ENCODE results near the gene KDM4C.

Gene KDM4C

GRCh38 chr9:7146582-7146981, 388.8 kb downstream of the KDM4C start:
- Histone ChIP-seq H3K27ac (no peak overlapping the region), H3K27me3 (ENCODE audit: control insufficient read depth, insufficient read depth, low read length) (no peaks in the 10 kb centered on the region), H3K4me3 (ENCODE audit: low read depth, low read length) (no peak overlapping the region), H3K9ac (no peak overlapping the region), H3K4me1 (peaks cover 5% of the 10 kb centered on the region), H3K36me3 (ENCODE audit: control insufficient read depth, insufficient read depth, low read length) (no peaks in the 10 kb centered on the region), H2AFZ (no peak overlapping the region), H3K79me2 (no peaks in the 10 kb centered on the region), H3K4me2 (ENCODE audit: low read length) (no peak overlapping the region), H3K9me3 (ENCODE audit: control insufficient read depth, low read length) (no peaks in the 10 kb centered on the region)
- TF ChIP-seq CTCF (IDR thresholded peaks at IDR 0.05): no peak

GRCh38 chr9:7147121-7148090, 389.6 kb downstream of the KDM4C start:
- Histone ChIP-seq H3K4me3 (ENCODE audit: low read depth, low read length) (no peak overlapping the region), H2AFZ (no peak overlapping the region), H3K9ac (no peak overlapping the region), H3K27ac (no peak overlapping the region), H3K79me2 (no peaks in the 10 kb centered on the region), H3K9me3 (ENCODE audit: control insufficient read depth, low read length) (no peaks in the 10 kb centered on the region), H3K36me3 (ENCODE audit: control insufficient read depth, insufficient read depth, low read length) (no peaks in the 10 kb centered on the region), H3K27me3 (ENCODE audit: control insufficient read depth, insufficient read depth, low read length) (no peaks in the 10 kb centered on the region), H3K4me2 (ENCODE audit: low read length) (no peak overlapping the region), H3K4me1 (peaks cover 5% of the 10 kb centered on the region)
- no peak for TF ChIP-seq CTCF (IDR thresholded peaks at IDR 0.05)

- no peak for TF ChIP-seq CTCF (IDR thresholded peaks at IDR 0.05)
- Histone ChIP-seq H3K4me2 (ENCODE audit: low read length) (no peak overlapping the region), H3K4me1 (no peaks in the 10 kb centered on the region), H3K27me3 (ENCODE audit: control insufficient read depth, insufficient read depth, low read length) (no peaks in the 10 kb centered on the region), H3K9ac (no peak overlapping the region), H3K36me3 (ENCODE audit: control insufficient read depth, insufficient read depth, low read length) (no peaks in the 10 kb centered on the region), H2AFZ (no peak overlapping the region), H3K4me3 (ENCODE audit: low read depth, low read length) (no peak overlapping the region), H3K79me2 (no peaks in the 10 kb centered on the region), H3K27ac (no peak overlapping the region), H3K9me3 (ENCODE audit: control insufficient read depth, low read length) (no peaks in the 10 kb centered on the region)
These were observed 390.5 kb downstream of the KDM4C start for GRCh38 chr9:7148243-7148765.

- Histone ChIP-seq H3K79me2 (no peaks in the 10 kb centered on the region), H3K27ac (no peak overlapping the region), H3K4me1 (no peaks in the 10 kb centered on the region), H3K4me3 (ENCODE audit: low read depth, low read length) (no peak overlapping the region), H3K9ac (no peak overlapping the region), H3K9me3 (ENCODE audit: control insufficient read depth, low read length) (no peaks in the 10 kb centered on the region), H2AFZ (no peak overlapping the region), H3K4me2 (ENCODE audit: low read length) (no peak overlapping the region), H3K27me3 (ENCODE audit: control insufficient read depth, insufficient read depth, low read length) (no peaks in the 10 kb centered on the region), H3K36me3 (ENCODE audit: control insufficient read depth, insufficient read depth, low read length) (no peaks in the 10 kb centered on the region)
- no peak for TF ChIP-seq CTCF (IDR thresholded peaks at IDR 0.05)
These were observed 391.5 kb downstream of the KDM4C start for GRCh38 chr9:7149258-7149657.

All from parathyroid adenoma (tissue), 2 donors.